Esophagus muscularis mucosa (tissue), 4 donors: ENCODE measurements around the gene SETBP1. TPM values are rescaled to one million over a fixed set of nuclear protein-coding genes. Genes with fewer than 3 reads are reported as not detected.

Source experiments
- DNase-seq: peaks from one replicate; pipeline ENCODE4 v3.0.0-alpha.2; 2017; ENCODE audit errors: extremely low spot score
- H3K27ac ChIP-seq, 4 donors: fragments of 200-600 bp; sonication (generic); replicated peaks in 1 of 4; 1 replicate in 3 of 4; 2 replicates in 1 of 4; pipeline ENCODE4 v1.5.1; 2016 to 2019; ENCODE audit warnings: mild to moderate bottlenecking in 1 of 4
- H3K27me3 ChIP-seq, 4 donors: fragments of 200-600 bp; sonication (generic); one replicate each; pipeline versions ENCODE4 v1.5.1 to v1.6.0; 2016 to 2019
- H3K36me3 ChIP-seq, 4 donors: fragments of 200-600 bp; sonication (generic); one replicate each; pipeline ENCODE4 v1.5.1; 2016 to 2019
- H3K4me1 ChIP-seq, 4 donors: fragments of 200-600 bp; sonication (generic); one replicate each; pipeline ENCODE4 v1.5.1; 2016 to 2019
- H3K4me3 ChIP-seq, 4 donors: fragments of 200-600 bp; sonication (generic); 1 replicate in 2 of 4; 2 replicates in 2 of 4; pipeline ENCODE4 v1.5.1; 2016 to 2019; ENCODE audit warnings: mild to moderate bottlenecking in 4 of 4, moderate library complexity in 1 of 4
- H3K9me3 ChIP-seq, 4 donors: fragments of 200-600 bp; sonication (generic); 1 replicate in 3 of 4; 2 replicates in 1 of 4; pipeline ENCODE4 v1.5.1; 2016 to 2019
- CTCF ChIP-seq, 3 experiments: fragments of 200-600 bp in 2 of 3; fragments of 450-650 bp in 1 of 3; sonication (generic) in 2 of 3; IDR thresholded peaks; one replicate each; pipeline ENCODE4 v1.5.1; 2017 to 2019; ENCODE audit warnings: antibody characterized with exemption in 3 of 3, mild to moderate bottlenecking in 2 of 3, moderate library complexity in 1 of 3
- EP300 ChIP-seq: sonication (generic); formaldehyde crosslinking; IDR thresholded peaks from one replicate; pipeline ENCODE4 v1.6.1; 2017; ENCODE audit warnings: antibody characterized with exemption
- POLR2A ChIP-seq: fragments of 450-650 bp; IDR thresholded peaks from one replicate; pipeline ENCODE4 v1.6.1; 2017; ENCODE audit warnings: antibody characterized with exemption, moderate library complexity, mild to moderate bottlenecking, low read depth
- POLR2AphosphoS5 ChIP-seq, 2 donors: sonication (generic); formaldehyde crosslinking; IDR thresholded peaks; one replicate each; pipeline ENCODE4 v1.6.1; 2017; ENCODE audit warnings: antibody characterized with exemption in 2 of 2
- WGBS: methylation state at CpG from one replicate; pipeline ENCODE4 v1.1.5; 2018; 5-methylcytosine and 5-hydroxymethylcytosine counted together
- intact Hi-C: fragments of 100-400 bp; cut with DNase I; formaldehyde crosslinking; loops from one replicate; pipeline ENCODE4 v1.15.1; 2023
- total RNA-seq, 4 donors: library from RNA; depleted of rRNA; stranded (reverse); fragments of >200 nt; gene quantifications; one replicate each; pipeline versions ENCODE4 v1.1.0 to v1.2.1, GENCODE V29; 2016

The SETBP1 gene
- total RNA-seq, 4 donors from 2014 or later, result 40.9 to 86.5 (median 65.1) TPM

GRCh38 chr18:45102126-45102525 is 421.4 kb downstream of the SETBP1 start:
- Histone ChIP-seq H3K4me1 (peaks cover 0 to 13% (median 10%) of the 10 kb centered on the region in 4 donors), H3K27ac (no peak overlapping the region), H3K9me3 (no peaks in the 10 kb centered on the region), H3K4me3 (no peak overlapping the region), H3K27me3 (no peaks in the 10 kb centered on the region), H3K36me3 (no peaks in the 10 kb centered on the region)
- 90% methylated on average over 3 of the region's 3 CpGs for WGBS
- DNase-seq, result no peak
- intact Hi-C loops, result no loop called here
- TF ChIP-seq EP300, result no peak

- no peak for DNase-seq
- intact Hi-C loops, result no loop called here
- H3K36me3 ChIP-seq, result no peaks in the 10 kb centered on the region
Observed at GRCh38 chr18:45102863-45103262, 422.2 kb downstream of the SETBP1 start.

GRCh38 chr18:45103319-45104048 is 422.8 kb downstream of the SETBP1 start:
- H3K4me3 ChIP-seq, result no peak overlapping the region
- no peak for DNase-seq
- H3K27me3 ChIP-seq, result no peaks in the 10 kb centered on the region
- TF ChIP-seq CTCF (IDR thresholded peaks at IDR 0.05) (no peak), POLR2A (no peak), POLR2AphosphoS5 (IDR thresholded peaks at IDR 0.05) (no peak), EP300 (no peak)
- intact Hi-C loops, result no loop called here
- H3K27ac ChIP-seq, result no peak overlapping the region
- H3K9me3 ChIP-seq, result no peaks in the 10 kb centered on the region
- H3K4me1 ChIP-seq, result peaks cover 0 to 13% (median 10%) of the 10 kb centered on the region in 4 donors
- no peaks in the 10 kb centered on the region for H3K36me3 ChIP-seq
- WGBS, result 95% methylated on average over 5 of the region's 5 CpGs

More at GRCh38 chr18:45102863-45103262, 422.2 kb downstream of the SETBP1 start:
- no peak overlapping the region for H3K27ac ChIP-seq
- WGBS, result 91% methylated on average over 6 of the region's 6 CpGs
- TF ChIP-seq CTCF (IDR thresholded peaks at IDR 0.05) (no peak), EP300 (no peak), POLR2AphosphoS5 (IDR thresholded peaks at IDR 0.05) (no peak), POLR2A (no peak)
- peaks cover 0 to 13% (median 10%) of the 10 kb centered on the region in 4 donors for H3K4me1 ChIP-seq
- H3K4me3 ChIP-seq, result no peak overlapping the region
- H3K27me3 ChIP-seq, result no peaks in the 10 kb centered on the region
- no peaks in the 10 kb centered on the region for H3K9me3 ChIP-seq

GRCh38 chr18:45104049-45104395 is 423.3 kb downstream of the SETBP1 start:
- intact Hi-C loops, result no loop called here
- no peaks in the 10 kb centered on the region for H3K9me3 ChIP-seq
- no peak for TF ChIP-seq POLR2AphosphoS5 (IDR thresholded peaks at IDR 0.05)
- TF ChIP-seq CTCF (IDR thresholded peaks at IDR 0.05), result no peak
- H3K4me3 ChIP-seq, result no peak overlapping the region
- no peaks in the 10 kb centered on the region for H3K27me3 ChIP-seq
- H3K27ac ChIP-seq, result no peak overlapping the region
- no peak for DNase-seq
- H3K4me1 ChIP-seq, result peaks cover 0 to 13% (median 10%) of the 10 kb centered on the region in 4 donors
- no peaks in the 10 kb centered on the region for H3K36me3 ChIP-seq
- WGBS, result 69% methylated on average over 1 of the region's 1 CpG

- DNase-seq, result no peak
- H3K27me3 ChIP-seq, result no peaks in the 10 kb centered on the region
- intact Hi-C loops, result no loop called here
- no peaks in the 10 kb centered on the region for H3K9me3 ChIP-seq
- no peaks in the 10 kb centered on the region for H3K36me3 ChIP-seq
- peaks cover 0 to 19% (median 7%) of the 10 kb centered on the region in 4 donors for H3K4me1 ChIP-seq
- no peak overlapping the region for H3K27ac ChIP-seq
- WGBS, result 77% methylated on average over 2 of the region's 2 CpGs
- H3K4me3 ChIP-seq, result no peak overlapping the region
- TF ChIP-seq CTCF (IDR thresholded peaks at IDR 0.05) (no peak), POLR2A (no peak), POLR2AphosphoS5 (IDR thresholded peaks at IDR 0.05) (no peak), EP300 (no peak)
Observed at GRCh38 chr18:45106331-45106774, 425.7 kb downstream of the SETBP1 start.
